ENCODE measurements around the gene MN1. TPM values are rescaled to one million over a fixed set of nuclear protein-coding genes. Genes with fewer than 3 reads are reported as not detected.
A peak's percentile ranks its signal among the peaks of the same experiment; 100 is the strongest.

Gene MN1
- total and polyA plus RNA-seq, 2 experiments from 2014 or later: 1.0 to 6.8 TPM

- Histone ChIP-seq H4K20me1 (replicated peaks; ENCODE audit: insufficient read depth) (peaks cover 73% of the 10 kb centered on the region), H3K36me3 (ENCODE audit: insufficient read depth) (peaks cover 17% of the 10 kb centered on the region), H3F3A (replicated peaks; ENCODE audit: low read depth) (peaks cover 12% of the 10 kb centered on the region; the same call in 1 of the 2 replicates), H3K4me2 (no peak overlapping the region), H2AFZ (no peak overlapping the region), H3K79me2 (replicated peaks; ENCODE audit: insufficient read depth) (peaks cover 98% of the 10 kb centered on the region), H3K4me1 (ENCODE audit: insufficient read depth) (peaks cover 17% of the 10 kb centered on the region), H3K9me2 (ENCODE audit: insufficient read depth) (no peaks in the 10 kb centered on the region), H3K4me3 (no peak overlapping the region), H3K27ac (ENCODE audit: low read depth) (no peak overlapping the region), H3K27me3 (ENCODE audit: insufficient read depth) (no peaks in the 10 kb centered on the region)
- DNase-seq (ENCODE audit: low spot score) (no peak), ATAC-seq (no peak)
- Mint-ChIP-seq H3K9me3 (peaks cover 13% of the 10 kb centered on the region), H3K27ac (no peak overlapping the region), H3K36me3 (ENCODE audit: low read depth) (peaks cover 42% of the 10 kb centered on the region), H3K4me3 (no peak overlapping the region), H3K4me1 (peaks cover 24% of the 10 kb centered on the region), H3K27me3 (ENCODE audit: insufficient read depth, low read depth, poor library complexity) (peaks cover 4% of the 10 kb centered on the region)
- TF ChIP-seq POLR2AphosphoS5 (IDR thresholded peaks at IDR 0.05; ENCODE audit: low read depth) (0 out of 2 replicates have a peak, but pooled peaks have one; percentile 17), ZNF114 (CRISPR knock-in tag; IDR thresholded peaks at IDR 0.05) (no peak), CREB1 (CRISPR knock-in tag; IDR thresholded peaks at IDR 0.05; ENCODE audit: low read depth) (no peak)
- TF ChIP-seq, protein P1, sequence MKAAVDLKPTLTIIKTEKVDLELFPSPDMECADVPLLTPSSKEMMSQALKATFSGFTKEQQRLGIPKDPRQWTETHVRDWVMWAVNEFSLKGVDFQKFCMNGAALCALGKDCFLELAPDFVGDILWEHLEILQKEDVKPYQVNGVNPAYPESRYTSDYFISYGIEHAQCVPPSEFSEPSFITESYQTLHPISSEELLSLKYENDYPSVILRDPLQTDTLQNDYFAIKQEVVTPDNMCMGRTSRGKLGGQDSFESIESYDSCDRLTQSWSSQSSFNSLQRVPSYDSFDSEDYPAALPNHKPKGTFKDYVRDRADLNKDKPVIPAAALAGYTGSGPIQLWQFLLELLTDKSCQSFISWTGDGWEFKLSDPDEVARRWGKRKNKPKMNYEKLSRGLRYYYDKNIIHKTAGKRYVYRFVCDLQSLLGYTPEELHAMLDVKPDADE (IDR thresholded peaks at IDR 0.05): no peak
These were observed 68.7 kb downstream of the MN1 start for GRCh38 chr22:27732841-27733240.

GRCh38 chr22:27732391-27732790 lies 69.2 kb downstream of the MN1 start:
- no peak overlapping the region for H2AFZ ChIP-seq
- ATAC-seq (no peak), DNase-seq (ENCODE audit: low spot score) (no peak)
- H3K4me3 ChIP-seq: no peak overlapping the region
- H3K27ac Mint-ChIP-seq: no peak overlapping the region
- peaks cover 12% of the 10 kb centered on the region; the same call in 1 of the 2 replicates for H3F3A ChIP-seq (replicated peaks; ENCODE audit: low read depth)
- H3K27ac ChIP-seq (ENCODE audit: low read depth): no peak overlapping the region
- no peaks in the 10 kb centered on the region for H3K27me3 ChIP-seq (ENCODE audit: insufficient read depth)
- H3K27me3 Mint-ChIP-seq (ENCODE audit: insufficient read depth, low read depth, poor library complexity): peaks cover 4% of the 10 kb centered on the region
- H4K20me1 ChIP-seq (replicated peaks; ENCODE audit: insufficient read depth): peaks cover 75% of the 10 kb centered on the region
- no peak overlapping the region for H3K4me2 ChIP-seq
- peaks cover 98% of the 10 kb centered on the region for H3K79me2 ChIP-seq (replicated peaks; ENCODE audit: insufficient read depth)
- no peak overlapping the region for H3K4me3 Mint-ChIP-seq
- H3K4me1 ChIP-seq (ENCODE audit: insufficient read depth): peaks cover 21% of the 10 kb centered on the region
- H3K36me3 Mint-ChIP-seq (ENCODE audit: low read depth): peaks cover 41% of the 10 kb centered on the region
- no peaks in the 10 kb centered on the region for H3K9me2 ChIP-seq (ENCODE audit: insufficient read depth)
- peaks cover 11% of the 10 kb centered on the region for H3K9me3 Mint-ChIP-seq
- H3K4me1 Mint-ChIP-seq: peaks cover 29% of the 10 kb centered on the region
- H3K36me3 ChIP-seq (ENCODE audit: insufficient read depth): peaks cover 13% of the 10 kb centered on the region; the same call in 1 of the 2 replicates
- TF ChIP-seq POLR2AphosphoS5 (IDR thresholded peaks at IDR 0.05; ENCODE audit: low read depth) (no peak), ZNF462 (CRISPR knock-in tag; IDR thresholded peaks at IDR 0.05) (no peak), JUNB (IDR thresholded peaks at IDR 0.05; ENCODE audit: unreplicated experiment) (no peak), STAT1 (IDR thresholded peaks at IDR 0.05; ENCODE audit: unreplicated experiment) (no peak), EZH2 (IDR thresholded peaks at IDR 0.05; ENCODE audit: low read depth, unreplicated experiment) (no peak), ZNF331 (CRISPR knock-in tag; IDR thresholded peaks at IDR 0.05; ENCODE audit: low read depth) (no peak)
- TF ChIP-seq, protein P2, sequence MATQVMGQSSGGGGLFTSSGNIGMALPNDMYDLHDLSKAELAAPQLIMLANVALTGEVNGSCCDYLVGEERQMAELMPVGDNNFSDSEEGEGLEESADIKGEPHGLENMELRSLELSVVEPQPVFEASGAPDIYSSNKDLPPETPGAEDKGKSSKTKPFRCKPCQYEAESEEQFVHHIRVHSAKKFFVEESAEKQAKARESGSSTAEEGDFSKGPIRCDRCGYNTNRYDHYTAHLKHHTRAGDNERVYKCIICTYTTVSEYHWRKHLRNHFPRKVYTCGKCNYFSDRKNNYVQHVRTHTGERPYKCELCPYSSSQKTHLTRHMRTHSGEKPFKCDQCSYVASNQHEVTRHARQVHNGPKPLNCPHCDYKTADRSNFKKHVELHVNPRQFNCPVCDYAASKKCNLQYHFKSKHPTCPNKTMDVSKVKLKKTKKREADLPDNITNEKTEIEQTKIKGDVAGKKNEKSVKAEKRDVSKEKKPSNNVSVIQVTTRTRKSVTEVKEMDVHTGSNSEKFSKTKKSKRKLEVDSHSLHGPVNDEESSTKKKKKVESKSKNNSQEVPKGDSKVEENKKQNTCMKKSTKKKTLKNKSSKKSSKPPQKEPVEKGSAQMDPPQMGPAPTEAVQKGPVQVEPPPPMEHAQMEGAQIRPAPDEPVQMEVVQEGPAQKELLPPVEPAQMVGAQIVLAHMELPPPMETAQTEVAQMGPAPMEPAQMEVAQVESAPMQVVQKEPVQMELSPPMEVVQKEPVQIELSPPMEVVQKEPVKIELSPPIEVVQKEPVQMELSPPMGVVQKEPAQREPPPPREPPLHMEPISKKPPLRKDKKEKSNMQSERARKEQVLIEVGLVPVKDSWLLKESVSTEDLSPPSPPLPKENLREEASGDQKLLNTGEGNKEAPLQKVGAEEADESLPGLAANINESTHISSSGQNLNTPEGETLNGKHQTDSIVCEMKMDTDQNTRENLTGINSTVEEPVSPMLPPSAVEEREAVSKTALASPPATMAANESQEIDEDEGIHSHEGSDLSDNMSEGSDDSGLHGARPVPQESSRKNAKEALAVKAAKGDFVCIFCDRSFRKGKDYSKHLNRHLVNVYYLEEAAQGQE (IDR thresholded peaks at IDR 0.05; ENCODE audit: unreplicated experiment): no peak
- TF ChIP-seq, protein P1 (IDR thresholded peaks at IDR 0.05): no peak
